Stimulated activated CD8-positive, alpha-beta memory T cell treated with anti-CD3 and anti-CD28 coated beads, Interleukin-12 subunit alpha, Interleukin-12 subunit beta, amount 100 ng/mL, for 1 hour (primary cell): ENCODE data around the gene TSPAN11.
"Not testable (repeated sequence)": the region's sequence is repeated elsewhere in the genome, so short reads cannot be mapped to it uniquely, and the experiment has no call there.

Experiments used
- DNase-seq: peaks from one replicate; pipeline ENCODE4 v3.0.0-alpha.2; 2020; ENCODE audit warnings: low read depth

TSPAN11 gene

DNA sequence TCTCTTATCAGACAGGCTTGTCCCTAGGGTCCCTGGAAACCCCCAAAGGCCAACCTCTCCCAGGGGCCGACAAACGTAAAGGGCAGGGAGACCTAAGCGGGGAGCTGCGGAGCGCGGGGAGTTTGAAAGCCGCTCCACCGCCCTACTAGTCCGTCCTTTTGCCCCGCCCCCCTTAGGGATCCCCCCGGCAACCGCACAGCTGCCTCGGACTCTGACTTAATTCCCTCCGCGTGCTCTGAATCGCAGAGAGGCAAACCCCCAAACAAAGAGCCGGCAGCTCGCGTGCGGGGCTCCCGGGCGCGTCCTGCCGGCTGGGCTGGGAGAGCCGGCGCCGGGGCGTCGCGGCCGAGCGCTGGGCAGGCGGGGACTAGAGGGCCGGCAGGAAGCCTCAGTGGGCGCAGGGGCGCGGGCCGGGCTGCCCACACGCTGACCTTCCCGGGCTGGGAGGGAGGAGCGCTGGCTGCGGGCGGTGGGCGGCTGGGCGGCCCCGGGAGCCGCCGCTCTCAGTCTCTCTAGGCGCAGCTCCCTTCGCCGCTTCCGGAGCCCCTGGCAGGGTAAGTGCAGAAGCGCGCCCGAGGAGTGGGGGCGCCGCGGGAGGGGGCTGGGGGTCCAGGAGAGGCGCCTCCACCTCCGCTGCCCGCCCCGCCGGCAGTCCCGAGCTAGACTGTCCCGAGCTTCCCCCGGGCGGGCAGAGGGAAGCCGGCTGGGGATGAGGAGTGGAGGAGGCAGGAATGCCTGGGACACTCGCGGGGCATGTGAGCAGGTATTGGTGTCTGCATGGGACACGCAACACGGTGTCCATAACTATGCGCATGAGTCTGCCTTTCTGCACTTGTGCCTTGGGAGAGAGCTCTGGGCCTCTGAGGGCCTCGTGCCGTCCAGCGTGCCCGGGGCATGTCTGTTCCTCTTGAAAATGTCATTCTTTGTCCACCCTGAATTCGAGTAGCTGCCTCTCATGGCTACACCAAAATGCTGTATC is at the start of gene TSPAN11:
TSPAN11 (plus strand) TSS at position 506 of the 979 bp plus-strand sequence. CDS start 27,244 bp downstream, outside the sequence.
- DNase-seq = no peak

DNA sequence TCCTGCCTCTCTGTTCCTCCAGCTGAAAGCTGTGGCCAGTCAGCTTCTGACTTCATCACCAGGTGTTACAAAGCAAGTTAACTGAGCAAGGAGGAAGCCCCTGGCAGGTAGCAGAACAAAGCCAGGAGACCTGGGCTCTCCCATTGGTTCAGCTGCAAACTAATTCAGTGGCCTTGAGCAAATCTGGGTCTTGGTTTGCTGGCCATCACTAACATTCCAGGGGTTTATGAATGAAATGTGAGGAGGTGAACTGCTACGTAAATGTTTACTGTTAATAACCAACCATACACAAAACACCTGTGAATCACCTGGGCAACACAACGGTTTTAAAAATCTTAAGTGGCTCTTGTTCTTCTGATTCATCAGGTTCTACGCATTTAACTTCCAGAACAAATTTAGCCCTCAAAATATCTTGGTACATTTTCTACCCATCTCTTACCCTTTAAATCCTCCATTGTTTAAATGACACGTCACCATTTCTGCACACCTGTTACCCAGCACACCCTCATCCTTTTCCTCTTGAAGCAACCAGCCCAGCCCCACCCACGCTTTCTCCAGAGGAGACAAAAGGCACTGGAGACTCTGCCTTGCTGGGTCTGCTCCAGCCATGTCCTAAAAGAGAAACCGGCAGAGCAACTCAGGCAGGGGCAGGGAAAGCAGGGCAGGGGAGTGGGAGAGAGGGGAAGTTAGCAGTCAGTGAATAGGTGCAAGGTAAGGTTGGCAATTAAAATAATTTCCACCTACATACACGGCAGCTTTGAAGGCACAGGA is 49.3 kb upstream of the TSPAN11 start:
- DNase-seq = no peak

GRCh38 chr12:30878024-30878423 is 48.5 kb upstream of the TSPAN11 start:
- DNase-seq = no peak

DNA sequence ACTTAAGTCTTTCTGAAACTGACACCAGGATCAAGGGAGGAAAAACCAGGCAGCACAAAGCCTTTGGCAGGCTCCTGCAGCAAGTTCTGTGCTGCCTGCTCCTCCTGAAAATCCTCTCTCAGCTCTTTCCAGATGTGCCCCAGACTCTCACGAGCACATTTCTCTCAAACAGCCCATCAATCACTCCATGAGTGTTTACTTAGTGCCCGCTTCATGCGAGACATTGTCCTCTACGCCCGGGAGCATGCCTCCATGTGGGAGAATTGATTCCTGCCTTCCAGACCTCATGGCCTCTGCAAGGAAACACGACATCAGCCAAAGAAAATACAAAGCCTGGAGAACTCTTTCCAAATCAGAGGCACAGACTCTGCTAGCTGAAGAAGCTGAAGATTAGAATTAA is 46.5 kb upstream of the TSPAN11 start:
- DNase-seq = no peak

GRCh38 chr12:30880813-30881212 is 45.7 kb upstream of the TSPAN11 start:
- DNase-seq = no peak

GRCh38 chr12:30882706-30883105 is 43.8 kb upstream of the TSPAN11 start:
- DNase-seq = no peak

GRCh38 chr12:30884799-30885198 is 41.7 kb upstream of the TSPAN11 start:
- DNase-seq = no peak

DNA sequence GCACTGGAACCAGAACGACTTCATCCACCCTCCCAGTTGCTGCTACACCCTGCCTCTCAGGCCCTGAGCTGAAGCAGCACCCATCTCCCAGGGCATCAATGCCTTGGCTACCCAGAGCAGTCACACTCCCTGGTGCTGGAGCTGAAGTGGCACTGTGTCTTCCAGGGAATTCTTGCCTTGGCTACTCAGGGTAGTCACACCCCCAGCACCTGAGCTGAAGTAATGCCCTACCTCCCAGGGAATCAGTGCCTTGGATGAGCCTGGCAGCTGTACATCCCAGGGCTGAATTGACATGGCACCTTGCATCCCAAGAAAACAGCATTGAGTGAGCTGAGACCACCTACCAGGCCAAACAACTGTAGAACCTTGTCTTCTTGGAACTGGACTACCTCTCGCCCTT is 41.2 kb upstream of the TSPAN11 start:
- DNase-seq = no peak

- DNase-seq = no peak
Measured at GRCh38 chr12:30887226-30887625, 39.3 kb upstream of the TSPAN11 start.

DNA sequence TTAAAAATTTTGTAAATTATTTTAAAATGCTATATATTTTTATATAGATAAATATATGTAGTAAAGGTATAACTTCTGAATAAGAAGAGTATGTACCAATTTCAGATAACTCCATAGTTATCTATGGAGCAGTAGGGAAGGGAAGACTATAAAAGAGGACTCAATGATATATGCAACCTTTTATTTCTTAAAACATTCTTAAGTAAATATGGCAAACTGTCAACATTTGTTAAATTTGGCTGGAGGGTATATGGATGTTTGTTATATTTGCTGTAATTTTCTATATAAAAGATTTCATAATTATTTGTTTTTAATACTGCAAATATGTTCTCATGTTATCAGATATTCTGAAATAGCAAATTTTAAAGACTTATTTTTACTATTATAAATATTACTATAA is 38.3 kb upstream of the TSPAN11 start:
- no peak for DNase-seq

DNA sequence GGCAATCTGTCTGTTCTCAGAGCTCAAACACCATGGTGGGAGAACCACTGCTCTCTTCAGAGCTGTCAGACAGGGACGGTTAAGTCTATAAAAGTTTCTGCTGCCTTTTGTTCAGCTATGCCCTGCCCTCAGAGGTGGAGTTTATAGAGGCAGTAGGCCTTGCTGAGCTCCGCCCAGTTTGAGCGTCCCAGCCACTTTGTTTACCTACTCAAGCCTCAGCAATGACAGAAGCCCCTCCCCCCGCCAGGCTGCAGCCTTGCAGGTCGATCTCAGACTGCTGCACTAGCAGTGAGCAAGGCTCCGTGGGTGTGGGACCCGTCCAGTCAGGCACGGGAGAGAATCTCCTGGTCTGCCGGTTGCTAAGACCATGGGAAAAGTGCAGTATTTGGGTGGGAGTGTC is 32.0 kb upstream of the TSPAN11 start:
- not testable (repeated sequence) for DNase-seq

GRCh38 chr12:30896461-30896860 is 30.1 kb upstream of the TSPAN11 start:
- no peak for DNase-seq

GRCh38 chr12:30898846-30899245 is 27.7 kb upstream of the TSPAN11 start:
- no peak for DNase-seq

- DNase-seq = no peak
Measured at GRCh38 chr12:30900351-30900750, 26.2 kb upstream of the TSPAN11 start.

DNA sequence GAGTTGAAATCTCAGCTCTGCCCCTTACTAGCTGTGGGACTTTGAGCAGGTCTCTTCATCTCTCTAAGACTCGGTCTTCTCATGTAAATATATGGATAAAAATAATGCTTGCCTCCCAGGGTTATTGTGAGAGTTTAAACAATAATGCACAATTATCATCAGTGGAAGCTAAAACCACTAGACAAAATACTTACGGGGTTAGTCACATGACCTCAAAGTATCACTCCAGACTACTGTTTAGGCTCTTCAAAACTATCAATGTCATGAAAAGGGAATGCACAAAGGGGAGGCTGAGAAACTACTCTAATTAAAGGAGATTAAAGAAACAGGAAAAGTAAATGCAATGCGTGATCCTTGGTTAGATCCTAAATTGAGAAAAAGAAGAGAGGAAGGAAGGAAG is 24.5 kb upstream of the TSPAN11 start:
- no peak for DNase-seq

DNA sequence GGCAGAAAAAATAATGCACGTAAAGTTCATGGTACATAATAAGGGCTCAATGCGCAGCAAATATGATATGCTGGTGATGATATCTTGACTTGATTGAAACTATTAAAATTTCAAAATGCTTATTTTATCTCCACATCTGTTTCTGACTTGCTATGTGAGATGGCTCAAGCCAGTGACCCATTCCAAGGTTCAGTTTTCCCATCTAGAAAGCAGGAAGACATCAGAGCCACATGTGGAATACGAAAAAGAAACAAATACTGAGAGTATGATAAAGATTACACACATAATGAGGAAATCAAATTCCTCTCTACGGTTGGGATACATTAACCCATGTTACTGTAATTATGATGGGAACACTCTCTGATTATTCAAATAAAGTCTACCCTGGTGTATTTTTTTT is 24.0 kb upstream of the TSPAN11 start:
- DNase-seq = no peak

DNA sequence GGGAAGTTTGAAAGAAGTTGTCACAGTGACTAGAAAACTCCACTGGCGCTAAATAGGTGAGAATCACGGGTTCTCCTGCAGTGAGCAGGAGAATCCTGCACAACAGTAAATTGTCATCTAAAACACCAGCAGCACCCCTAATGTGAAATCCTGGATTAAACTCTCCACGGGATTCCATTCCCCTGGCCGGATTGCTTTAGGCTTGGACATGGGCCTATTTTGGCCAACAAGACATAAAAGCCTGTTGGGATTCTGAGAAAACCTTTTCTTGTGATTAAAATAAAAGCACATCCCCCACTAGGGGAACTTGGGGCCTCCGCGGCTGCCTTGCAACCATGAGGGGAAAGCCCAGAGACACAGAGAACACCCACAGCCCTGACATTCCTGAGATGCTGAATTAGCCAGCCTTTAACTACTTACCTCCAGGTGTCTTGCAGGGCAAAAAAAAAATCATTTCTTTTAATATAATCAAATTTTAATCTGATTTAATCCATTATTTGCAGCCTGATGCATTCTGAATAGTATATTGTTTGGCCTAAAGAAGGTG is 21.0 kb upstream of the TSPAN11 start:
- no peak for DNase-seq

GRCh38 chr12:30908076-30908721 is 18.3 kb upstream of the TSPAN11 start:
- DNase-seq = no peak

- DNase-seq = no peak
Measured at GRCh38 chr12:30908722-30909348, 17.7 kb upstream of the TSPAN11 start.

DNA sequence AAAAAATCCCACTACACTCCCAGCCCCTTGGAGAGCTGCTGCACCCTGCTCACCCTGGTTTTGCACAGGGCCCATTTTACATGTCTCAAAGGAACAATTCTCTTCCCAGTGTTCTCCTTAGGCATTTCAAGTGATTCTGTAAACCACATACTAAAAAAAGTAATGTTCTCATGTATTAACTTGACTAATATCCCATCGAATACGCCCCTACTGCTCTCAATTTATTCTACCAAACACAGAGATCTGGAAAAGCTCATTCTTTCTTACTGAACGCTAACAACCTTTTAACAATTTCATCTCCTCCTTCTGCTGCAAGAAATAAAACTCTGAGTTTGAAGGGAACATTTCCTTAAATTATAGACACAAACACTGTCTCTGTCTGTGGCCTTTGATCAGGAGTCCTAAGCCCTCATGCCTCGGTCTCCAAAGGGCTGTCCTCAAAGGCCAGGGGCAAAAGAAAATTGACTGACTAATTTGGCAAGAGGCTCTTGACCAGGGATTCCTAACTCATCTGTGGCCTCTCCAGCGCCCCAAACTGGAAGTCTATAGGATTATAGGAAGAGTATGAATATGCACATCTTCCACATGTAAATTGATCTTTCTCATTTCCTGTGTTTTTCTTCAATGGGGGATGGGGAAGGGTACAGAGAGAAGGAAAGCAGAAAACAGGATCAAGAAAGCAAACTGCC is 17.1 kb upstream of the TSPAN11 start:
- no peak for DNase-seq

DNA sequence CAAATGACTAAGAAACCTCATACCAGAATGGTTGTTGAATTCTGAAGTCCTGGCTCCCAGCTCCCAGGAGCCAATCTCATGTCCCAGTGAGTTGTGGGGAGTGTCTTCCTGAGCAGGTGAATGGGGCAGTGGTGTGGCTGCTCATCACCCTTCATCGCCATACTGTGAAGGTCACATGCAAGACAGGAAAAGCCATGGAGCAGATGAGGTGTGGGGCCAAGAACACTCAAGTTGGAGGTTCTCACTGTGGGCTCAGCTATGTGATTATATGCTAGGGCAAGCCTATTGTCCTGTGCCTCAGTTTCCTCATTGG is 16.6 kb upstream of the TSPAN11 start:
- DNase-seq = no peak
